PC-9 (cell line): Measurements from ENCODE around the gene FAM163A. TPM values are rescaled to one million over a fixed set of nuclear protein-coding genes. Genes with fewer than 3 reads are reported as not detected.

Experiments used
- BruUV-seq: library from RNA; stranded (reverse); fragments of 400-500 nt; replicated peaks from 2 replicates; lab custom pipeline; 2021; lab: Mats Ljungman, UMichigan
- CTCF ChIA-PET: fragments of 300-600 bp; sonication (Branson Sonifier 250); formaldehyde crosslinking; loops from one replicate; lab custom pipeline; 2022; ENCODE audit warnings: antibody characterized with exemption; lab: Charles Lee
- POLR2A ChIA-PET: fragments of 300-600 bp; sonication (Branson Sonifier 250); formaldehyde crosslinking; loops from one replicate; lab custom pipeline; 2022; ENCODE audit warnings: antibody characterized with exemption; ENCODE audit not compliant: unreplicated experiment; lab: Charles Lee
- DNase-seq, 2 experiments: peaks; one replicate each; pipeline versions ENCODE4 v3.0.0 to v3.0.0-alpha.2; 2015 to 2022; ENCODE audit warnings: mixed read lengths in 1 of 2
- H2AFZ ChIP-seq: fragments of 200-600 bp; sonication (generic); 2 replicates; pipeline ENCODE4 v1.8.1; 2017; ENCODE audit warnings: antibody characterized with exemption
- H3F3A ChIP-seq: fragments of 200-600 bp; sonication (generic); 2 replicates; pipeline ENCODE4 v1.8.1; 2017; ENCODE audit warnings: antibody characterized with exemption, mild to moderate bottlenecking, low read depth; ENCODE audit not compliant: insufficient read depth
- H3K27ac ChIP-seq: fragments of 200-600 bp; sonication (generic); 2 replicates; pipeline ENCODE4 v1.6.1; 2016; ENCODE audit warnings: mixed run types
- H3K27me3 ChIP-seq: fragments of 200-600 bp; sonication (generic); 2 replicates; pipeline ENCODE4 v1.6.1; 2016; ENCODE audit warnings: low read depth, mixed run types; ENCODE audit not compliant: insufficient read depth
- H3K36me3 ChIP-seq: fragments of 200-600 bp; sonication (generic); 2 replicates; pipeline ENCODE4 v1.6.1; 2016; ENCODE audit warnings: low read depth, mixed run types
- H3K4me1 ChIP-seq: fragments of 200-600 bp; sonication (generic); replicated peaks from 2 replicates; pipeline ENCODE4 v1.6.1; 2016; ENCODE audit warnings: mixed run types; ENCODE audit not compliant: insufficient read depth
- H3K4me2 ChIP-seq: fragments of 200-600 bp; sonication (generic); 2 replicates; pipeline ENCODE4 v1.6.1; 2017; ENCODE audit warnings: mixed run types
- H3K4me3 ChIP-seq: fragments of 200-600 bp; sonication (generic); 2 replicates; pipeline ENCODE4 v1.6.1; 2016; ENCODE audit warnings: mixed run types
- H3K79me2 ChIP-seq: fragments of 200-600 bp; sonication (generic); 2 replicates; pipeline ENCODE4 v1.6.1; 2017; ENCODE audit warnings: low read depth, mixed run types
- H3K9me2 ChIP-seq: fragments of 200-600 bp; sonication (generic); 2 replicates; pipeline ENCODE4 v1.8.1; 2017; ENCODE audit warnings: mild to moderate bottlenecking; ENCODE audit not compliant: insufficient read depth
- H3K9me3 ChIP-seq: fragments of 200-600 bp; sonication (generic); 2 replicates; pipeline ENCODE4 v1.8.1; 2016; ENCODE audit warnings: low read depth; ENCODE audit not compliant: insufficient read depth
- H4K20me1 ChIP-seq: fragments of 200-600 bp; sonication (generic); 2 replicates; pipeline ENCODE4 v1.8.1; 2017; ENCODE audit not compliant: insufficient read depth
- CTCF ChIP-seq: fragments of 200-600 bp; sonication (generic); conservative IDR thresholded peaks from 2 replicates; pipeline ENCODE4 v1.6.1; 2017; ENCODE audit warnings: mixed run types, antibody characterized with exemption, mild to moderate bottlenecking, moderate library complexity
- EZH2 ChIP-seq: fragments of 200-600 bp; sonication (generic); IDR thresholded peaks from 2 replicates; pipeline ENCODE4 v1.8.0; 2017; ENCODE audit warnings: antibody characterized with exemption, low read depth
- intact Hi-C: fragments of 100-400 bp; cut with micrococcal nuclease; formaldehyde crosslinking; loops from one replicate; pipeline ENCODE4 v1.10.0; 2022; ENCODE audit not compliant: unreplicated experiment
- total RNA-seq: library from RNA; stranded (reverse); gene quantifications from 2 replicates; pipeline ENCODE4 v1.2.3, GENCODE V29; 2021

Gene FAM163A
- total RNA-seq, 1 experiment from 2014 or later = not detected

- BruUV-seq = no TSS peak
These were observed 75.7 kb downstream of the FAM163A start for GRCh38 chr1:179818743-179819173.

GRCh38 chr1:179820226-179820970 lies 77.3 kb downstream of the FAM163A start:
- Histone ChIP-seq H3K27ac (no peak overlapping the region), H4K20me1 (no peaks in the 10 kb centered on the region), H3K9me3 (no peaks in the 10 kb centered on the region), H3K36me3 (no peaks in the 10 kb centered on the region), H3K4me2 (no peak overlapping the region), H3F3A (no peaks in the 10 kb centered on the region), H2AFZ (no peak overlapping the region), H3K79me2 (no peaks in the 10 kb centered on the region), H3K27me3 (peaks cover 11% of the 10 kb centered on the region; the same call in 1 of the 2 replicates), H3K4me3 (no peak overlapping the region), H3K4me1 (no peaks in the 10 kb centered on the region), H3K9me2 (no peaks in the 10 kb centered on the region)
- ChIA-PET CTCF (no interaction called here), POLR2A (no interaction called here)
- intact Hi-C loops = no loop called here
- TF ChIP-seq CTCF = no peak
- TF ChIP-seq EZH2 = no peak
- no TSS peak for BruUV-seq
- no peak for DNase-seq

More at GRCh38 chr1:179818743-179819173, 75.7 kb downstream of the FAM163A start:
- no peaks in the 10 kb centered on the region for H3F3A ChIP-seq
- H3K27me3 ChIP-seq = peaks cover 15% of the 10 kb centered on the region; the same call in 1 of the 2 replicates
- TF ChIP-seq CTCF = no peak
- no peak for TF ChIP-seq EZH2
- H3K27ac ChIP-seq = no peak overlapping the region
- DNase-seq = no peak
- ChIA-PET POLR2A (no interaction called here), CTCF (no interaction called here)
- H3K9me3 ChIP-seq = no peaks in the 10 kb centered on the region
- H3K4me3 ChIP-seq = no peak overlapping the region
- H3K9me2 ChIP-seq = no peaks in the 10 kb centered on the region
- H3K36me3 ChIP-seq = no peaks in the 10 kb centered on the region
- intact Hi-C loops = loop anchor here (10.0 kb wide), 2 partner anchors 454 to 1284 kb away; partner anchors contain the start of gene AXDND1
- H4K20me1 ChIP-seq = no peaks in the 10 kb centered on the region
- H3K4me2 ChIP-seq = no peak overlapping the region
- no peaks in the 10 kb centered on the region for H3K4me1 ChIP-seq
- H3K79me2 ChIP-seq = no peaks in the 10 kb centered on the region
- no peak overlapping the region for H2AFZ ChIP-seq

GRCh38 chr1:179821524-179821923 lies 78.4 kb downstream of the FAM163A start:
- POLR2A ChIA-PET = interaction anchor here (0.7 kb wide), 1 partner anchor 101 kb away, joined by 6 read pairs; no protein-coding TSS in a partner anchor

More at GRCh38 chr1:179821524-179821923, 78.4 kb downstream of the FAM163A start:
- no peaks in the 10 kb centered on the region for H3K9me3 ChIP-seq
- H3K79me2 ChIP-seq = no peaks in the 10 kb centered on the region
- no peak overlapping the region for H2AFZ ChIP-seq
- no peaks in the 10 kb centered on the region for H4K20me1 ChIP-seq
- no TSS peak for BruUV-seq
- TF ChIP-seq EZH2 = no peak
- no peak for TF ChIP-seq CTCF
- CTCF ChIA-PET = no interaction called here
- DNase-seq = no peak
- H3F3A ChIP-seq = no peaks in the 10 kb centered on the region
- H3K36me3 ChIP-seq = no peaks in the 10 kb centered on the region
- H3K4me2 ChIP-seq = no peak overlapping the region
- peaks cover 11% of the 10 kb centered on the region; the same call in 1 of the 2 replicates for H3K27me3 ChIP-seq
- no peaks in the 10 kb centered on the region for H3K9me2 ChIP-seq
- no peak overlapping the region for H3K27ac ChIP-seq
- H3K4me1 ChIP-seq = no peaks in the 10 kb centered on the region
- intact Hi-C loops = no loop called here
- H3K4me3 ChIP-seq = no peak overlapping the region
